ENCODE data around the gene SEC23A. TPM values are rescaled to one million over a fixed set of nuclear protein-coding genes. Genes with fewer than 3 reads are reported as not detected.

Gene SEC23A
- total and polyA plus RNA-seq, 2 of the 13 experiments (the other 11 are each of a cell fraction or from before 2014, with no cell fraction given) = 403 to 887 TPM

- TF ChIP-seq ZNF142 (CRISPR knock-in tag; IDR thresholded peaks at IDR 0.05) = no peak
- peak; percentile 34; the same call in 1 of the 2 replicates for TF ChIP-seq FOXP4 (CRISPR knock-in tag; IDR thresholded peaks at IDR 0.05)
- no peak for TF ChIP-seq GLMP (CRISPR knock-in tag; IDR thresholded peaks at IDR 0.05; ENCODE audit: borderline replicate concordance)
- TF ChIP-seq ZNF576 (CRISPR knock-in tag; IDR thresholded peaks at IDR 0.05) = no peak
- peak; percentile 27 for TF ChIP-seq PHF5A (CRISPR knock-in tag; IDR thresholded peaks at IDR 0.05; ENCODE audit: low read depth, unreplicated experiment)
- no peak for TF ChIP-seq ZBTB2 (CRISPR knock-in tag; IDR thresholded peaks at IDR 0.05; ENCODE audit: low read depth)
- no peak for TF ChIP-seq HBP1 (CRISPR knock-in tag; IDR thresholded peaks at IDR 0.05; ENCODE audit: low read depth)
- TF ChIP-seq ZNF557 (CRISPR knock-in tag; IDR thresholded peaks at IDR 0.05) = 0 out of 2 replicates have a peak, but pooled peaks have one; percentile 86
- no peak for TF ChIP-seq NCOA5 (CRISPR knock-in tag; IDR thresholded peaks at IDR 0.05)
- TF ChIP-seq CREBL2 (CRISPR knock-in tag; IDR thresholded peaks at IDR 0.05; ENCODE audit: borderline replicate concordance) = no peak; the same call in 1 of the 2 replicates
- TF ChIP-seq MAX (IDR thresholded peaks at IDR 0.05) = no peak
- TF ChIP-seq TBX2 (CRISPR knock-in tag; IDR thresholded peaks at IDR 0.05; ENCODE audit: borderline replicate concordance) = no peak
- no peak for TF ChIP-seq ZNF3 (CRISPR knock-in tag; IDR thresholded peaks at IDR 0.05)
- no peak for TF ChIP-seq ZNF788 (CRISPR knock-in tag; IDR thresholded peaks at IDR 0.05; ENCODE audit: borderline replicate concordance)
- no peak for TF ChIP-seq CBX5 (CRISPR knock-in tag; IDR thresholded peaks at IDR 0.05; ENCODE audit: borderline replicate concordance)
- TF ChIP-seq XRCC5 (optimal IDR thresholded peaks at IDR 0.05; ENCODE audit: low read length) = no peak
These were observed 618 bp downstream of the SEC23A start (continued) for GRCh38 chr14:39102265-39102968.
